Endodermal cell (in vitro differentiated cells): Measurements from ENCODE around the gene EFTUD2. TPM values are rescaled to one million over a fixed set of nuclear protein-coding genes. Genes with fewer than 3 reads are reported as not detected.

Experiments used
- DNase-seq: peaks from one replicate; pipeline ENCODE4 v3.0.0-alpha.2; 2017
- H3K27ac ChIP-seq: 2 replicates; pipeline ENCODE4 v1.5.1; 2013; ENCODE audit warnings: mild to moderate bottlenecking, low read depth, low read length, moderate library complexity
- H3K27me3 ChIP-seq: 2 replicates; pipeline ENCODE4 v1.6.1; 2013; ENCODE audit warnings: mild to moderate bottlenecking, low read length, moderate library complexity; ENCODE audit not compliant: insufficient read depth, control insufficient read depth, poor library complexity, severe bottlenecking
- H3K36me3 ChIP-seq: 2 replicates; pipeline ENCODE4 v1.7.0; 2013; ENCODE audit warnings: mild to moderate bottlenecking, low read length, moderate library complexity; ENCODE audit not compliant: control insufficient read depth, insufficient read depth
- H3K4me1 ChIP-seq: one replicate; pipeline ENCODE4 v1.7.0; 2013; ENCODE audit warnings: low read length; ENCODE audit not compliant: control insufficient read depth, insufficient read depth
- H3K4me3 ChIP-seq: 2 replicates; pipeline ENCODE4 v1.5.1; 2013; ENCODE audit warnings: mild to moderate bottlenecking, low read length, moderate library complexity
- H3K9ac ChIP-seq: 2 replicates; pipeline ENCODE4 v1.6.1; 2013; ENCODE audit warnings: mild to moderate bottlenecking, low read length, moderate library complexity; ENCODE audit not compliant: poor library complexity, severe bottlenecking; ENCODE audit errors: extremely low read depth
- H3K9me3 ChIP-seq: 2 replicates; pipeline ENCODE4 v1.6.1; 2013; ENCODE audit warnings: mild to moderate bottlenecking, low read length, moderate library complexity; ENCODE audit not compliant: control insufficient read depth
- H3K27ac Mint-ChIP-seq: 2 replicates; pipeline ENCODE4 v1.8.0; 2020; ENCODE audit warnings: mixed read lengths
- H3K27me3 Mint-ChIP-seq: 2 replicates; pipeline ENCODE4 v1.8.0; 2021; ENCODE audit warnings: mild to moderate bottlenecking, mixed read lengths; ENCODE audit not compliant: insufficient read depth
- H3K36me3 Mint-ChIP-seq: 2 replicates; pipeline ENCODE4 v1.8.0; 2020; ENCODE audit warnings: low read depth, mixed read lengths
- H3K4me1 Mint-ChIP-seq: 2 replicates; pipeline ENCODE4 v1.8.0; 2020; ENCODE audit warnings: mixed read lengths
- H3K4me3 Mint-ChIP-seq: 2 replicates; pipeline ENCODE4 v1.8.0; 2020; ENCODE audit warnings: mild to moderate bottlenecking, moderate library complexity, mixed read lengths
- H3K9me3 Mint-ChIP-seq: 2 replicates; pipeline ENCODE4 v1.8.0; 2020; ENCODE audit warnings: mild to moderate bottlenecking, mixed read lengths
- CTCF ChIP-seq: fragments of 200-600 bp; sonication (generic); conservative IDR thresholded peaks from 2 replicates; pipeline ENCODE4 v1.5.0; 2021; ENCODE audit warnings: antibody characterized with exemption, mild to moderate bottlenecking
- WGBS, 2 experiments: methylation state at CpG; one replicate each; pipeline versions ENCODE4 v1.1.5 to v1.1.7; 2013; ENCODE audit warnings: missing lambda C conversion rate in 2 of 2, mixed read lengths in 1 of 2; ENCODE audit not compliant: insufficient coverage in 1 of 2, insufficient read length in 1 of 2; 5-methylcytosine and 5-hydroxymethylcytosine counted together
- total RNA-seq, 2 donors: library from RNA; stranded (reverse); fragmentation: NEBNext Ultra II Directional in 1 of 2; extraction: Animal tissue kit (Norgen Biotek cat#: 25700) in 1 of 2; gene quantifications; 2 replicates in 1 of 2; 3 replicates in 1 of 2; pipeline ENCODE4 v1.2.1, GENCODE V29; 2021

Gene EFTUD2
- total RNA-seq, 2 donors from 2014 or later = 145 to 171 TPM

- DNase-seq = peak; percentile 86
- no peak for TF ChIP-seq CTCF
- H3K27me3 ChIP-seq = peaks cover 4% of the 10 kb centered on the region
- WGBS, 2 experiments = 60 to 75% methylated on average over 9 to 11 of the region's 11 CpGs
- peaks cover 12% of the 10 kb centered on the region for H3K27me3 Mint-ChIP-seq
- peaks cover 12% of the 10 kb centered on the region for H3K36me3 Mint-ChIP-seq
- peaks cover 8% of the 10 kb centered on the region for H3K36me3 ChIP-seq
- no peaks in the 10 kb centered on the region for H3K9me3 Mint-ChIP-seq
- H3K27ac Mint-ChIP-seq = no peak overlapping the region
- H3K4me3 ChIP-seq = no peak overlapping the region
- no peaks in the 10 kb centered on the region for H3K4me1 ChIP-seq
- peaks cover 3% of the 10 kb centered on the region for H3K4me1 Mint-ChIP-seq
- no peak overlapping the region for H3K4me3 Mint-ChIP-seq
- H3K9me3 ChIP-seq = no peaks in the 10 kb centered on the region
- no peak overlapping the region for H3K27ac ChIP-seq
- H3K9ac ChIP-seq = no peak overlapping the region
These were observed 22.1 kb upstream of the EFTUD2 start for GRCh38 chr17:44921122-44921882.

GRCh38 chr17:44920565-44920940 lies 21.3 kb upstream of the EFTUD2 start:
- H3K4me1 Mint-ChIP-seq = peaks cover 3% of the 10 kb centered on the region
- H3K27me3 Mint-ChIP-seq = peaks cover 12% of the 10 kb centered on the region
- Histone ChIP-seq H3K9me3 (no peaks in the 10 kb centered on the region), H3K27ac (no peak overlapping the region), H3K27me3 (peaks cover 4% of the 10 kb centered on the region), H3K4me1 (no peaks in the 10 kb centered on the region), H3K4me3 (no peak overlapping the region), H3K9ac (no peak overlapping the region), H3K36me3 (peaks cover under 1% of the 10 kb centered on the region)
- H3K36me3 Mint-ChIP-seq = peaks cover 4% of the 10 kb centered on the region
- H3K9me3 Mint-ChIP-seq = no peaks in the 10 kb centered on the region
- H3K4me3 Mint-ChIP-seq = no peak overlapping the region
- no peak for TF ChIP-seq CTCF
- WGBS, 2 experiments = 79 to 80% methylated on average over 6 to 7 of the region's 7 CpGs
- no peak overlapping the region for H3K27ac Mint-ChIP-seq
- DNase-seq = peak; percentile 71

GRCh38 chr17:44919885-44920564 lies 20.8 kb upstream of the EFTUD2 start:
- no peak overlapping the region for H3K9ac ChIP-seq
- H3K4me1 Mint-ChIP-seq = peaks cover 3% of the 10 kb centered on the region
- H3K4me1 ChIP-seq = no peaks in the 10 kb centered on the region
- H3K27me3 ChIP-seq = peaks cover 4% of the 10 kb centered on the region
- H3K36me3 ChIP-seq = no peaks in the 10 kb centered on the region
- WGBS, 2 experiments = 16 to 23% methylated on average over 7 to 9 of the region's 9 CpGs
- peak; percentile 97 for DNase-seq
- no peaks in the 10 kb centered on the region for H3K9me3 ChIP-seq
- H3K9me3 Mint-ChIP-seq = no peaks in the 10 kb centered on the region
- H3K4me3 ChIP-seq = no peak overlapping the region
- H3K27ac ChIP-seq = no peak overlapping the region
- H3K27ac Mint-ChIP-seq = no peak overlapping the region
- peak; percentile 83 for TF ChIP-seq CTCF
- peaks cover 3% of the 10 kb centered on the region for H3K36me3 Mint-ChIP-seq
- H3K4me3 Mint-ChIP-seq = no peak overlapping the region
- H3K27me3 Mint-ChIP-seq = peaks cover 14% of the 10 kb centered on the region
